Upper lobe of left lung (tissue), 6 donors: Measurements from ENCODE around the gene ABCC8. TPM values are rescaled to one million over a fixed set of nuclear protein-coding genes. Genes with fewer than 3 reads are reported as not detected.

Source experiments
- ATAC-seq, 2 donors: fragments of 200-7000 bp; cut with Tn5 transposase; one replicate each; pipeline ENCODE4 v1.9.1; 2022; ENCODE audit warnings: mild to moderate bottlenecking in 2 of 2, moderate library complexity in 2 of 2; ENCODE audit not compliant: low FRiP score in 2 of 2
- DNase-seq, 2 donors: peaks; one replicate each; pipeline ENCODE4 v3.0.0-alpha.2; 2019 to 2020
- H3K27ac ChIP-seq, 4 donors: fragments of 200-600 bp; sonication (generic); one replicate each; pipeline ENCODE4 v1.5.1; 2016 to 2019
- H3K27me3 ChIP-seq, 4 donors: fragments of 200-600 bp; sonication (generic); one replicate each; pipeline ENCODE4 v1.5.1; 2017 to 2019
- H3K36me3 ChIP-seq, 4 donors: fragments of 200-600 bp; sonication (generic); one replicate each; pipeline ENCODE4 v1.5.1; 2016 to 2019
- H3K4me1 ChIP-seq, 4 donors: fragments of 200-600 bp; sonication (generic); one replicate each; pipeline ENCODE4 v1.5.1; 2018 to 2019
- H3K4me3 ChIP-seq, 4 donors: fragments of 200-600 bp; sonication (generic); one replicate each; pipeline ENCODE4 v1.5.1; 2017 to 2019; ENCODE audit warnings: mild to moderate bottlenecking in 2 of 4, moderate library complexity in 1 of 4
- H3K9me3 ChIP-seq, 4 donors: fragments of 200-600 bp; sonication (generic); one replicate each; pipeline ENCODE4 v1.5.1; 2018 to 2019
- EP300 ChIP-seq, 4 donors: sonication (generic); formaldehyde crosslinking; IDR thresholded peaks; one replicate each; pipeline ENCODE4 v1.5.1; 2017; ENCODE audit warnings: antibody characterized with exemption in 4 of 4, control low read depth in 2 of 4
- POLR2A ChIP-seq, 4 donors: fragments of 450-650 bp; IDR thresholded peaks; one replicate each; pipeline ENCODE4 v1.5.1; 2016 to 2017; ENCODE audit warnings: antibody characterized with exemption in 4 of 4, mild to moderate bottlenecking in 2 of 4
- POLR2AphosphoS5 ChIP-seq, 2 donors: sonication (generic); formaldehyde crosslinking; IDR thresholded peaks; one replicate each; pipeline ENCODE4 v1.5.1; 2017; ENCODE audit warnings: antibody characterized with exemption in 2 of 2
- WGBS, 2 donors: methylation state at CpG; one replicate each; pipeline ENCODE4 v1.1.5; 2017 to 2018; 5-methylcytosine and 5-hydroxymethylcytosine counted together
- total RNA-seq, 6 donors: library from RNA; depleted of rRNA in 4 of 6; stranded (reverse); fragments of >200 nt in 4 of 6; gene quantifications; one replicate each; pipeline versions ENCODE4 v1.1.0 to v1.2.1, GENCODE V29; 2016 to 2021
- TF ChIP-seq, protein P1 (sequence below), 6 experiments: fragments of 450-650 bp in 4 of 6; fragments of 200-600 bp in 2 of 6; sonication (generic) in 2 of 6; IDR thresholded peaks; one replicate each; pipeline ENCODE4 v1.5.1; 2016 to 2019; ENCODE audit warnings: antibody characterized with exemption in 6 of 6
- donor health status: DM: no; HTN: no; CAD: no; lungs with moderate emphysema.
- donor health status: DM: no; HTN: yes; CAD: no; lungs with severe emphysema.

ABCC8 gene
- total RNA-seq, 6 donors from 2014 or later = 1.7 to 62.7 (median 12.5) TPM

DNA sequence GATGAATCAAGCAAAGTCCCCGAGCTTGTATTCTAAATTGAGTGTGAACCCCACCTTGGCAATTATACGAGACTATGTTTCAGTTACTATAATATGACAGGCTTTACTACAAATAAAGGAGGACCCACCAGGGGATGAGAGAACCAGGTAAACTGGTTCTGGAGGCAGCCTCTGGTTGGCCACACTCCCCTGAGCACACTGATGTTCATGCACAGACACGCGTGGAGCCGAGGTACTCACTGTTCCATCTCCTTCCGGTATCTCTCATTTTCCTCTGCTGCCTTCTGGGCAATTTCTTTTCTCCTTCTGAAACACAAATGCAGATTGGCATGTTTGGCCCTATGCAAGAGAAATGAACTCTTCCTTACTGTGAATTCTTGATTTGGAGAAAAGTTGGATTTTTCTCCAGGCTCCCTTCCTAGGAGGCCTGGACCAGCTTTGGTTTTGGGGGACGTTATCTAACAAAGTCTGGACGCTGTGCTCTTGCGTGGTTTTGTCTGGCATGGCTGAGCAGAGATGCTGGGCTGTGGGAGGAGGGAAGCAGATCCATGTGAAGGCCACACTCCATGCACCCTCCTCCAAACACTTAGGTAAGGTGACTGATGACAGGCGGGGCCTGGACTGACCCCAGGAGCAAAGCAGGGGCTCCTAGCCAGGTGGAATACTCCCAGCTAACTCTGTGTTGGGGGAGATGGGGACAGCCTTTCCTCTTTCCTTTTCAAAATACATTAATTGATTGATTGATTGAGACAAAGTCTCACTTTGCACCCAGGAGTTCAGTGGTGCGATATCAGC lies 44.7 kb upstream of the ABCC8 start:
- no peak overlapping the region for H3K4me3 ChIP-seq
- H3K27ac ChIP-seq = no peak overlapping the region
- H3K9me3 ChIP-seq = no peaks in the 10 kb centered on the region
- H3K36me3 ChIP-seq = no peaks in the 10 kb centered on the region
- TF ChIP-seq POLR2AphosphoS5 (IDR thresholded peaks at IDR 0.05) = no peak
- TF ChIP-seq, protein P1, sequence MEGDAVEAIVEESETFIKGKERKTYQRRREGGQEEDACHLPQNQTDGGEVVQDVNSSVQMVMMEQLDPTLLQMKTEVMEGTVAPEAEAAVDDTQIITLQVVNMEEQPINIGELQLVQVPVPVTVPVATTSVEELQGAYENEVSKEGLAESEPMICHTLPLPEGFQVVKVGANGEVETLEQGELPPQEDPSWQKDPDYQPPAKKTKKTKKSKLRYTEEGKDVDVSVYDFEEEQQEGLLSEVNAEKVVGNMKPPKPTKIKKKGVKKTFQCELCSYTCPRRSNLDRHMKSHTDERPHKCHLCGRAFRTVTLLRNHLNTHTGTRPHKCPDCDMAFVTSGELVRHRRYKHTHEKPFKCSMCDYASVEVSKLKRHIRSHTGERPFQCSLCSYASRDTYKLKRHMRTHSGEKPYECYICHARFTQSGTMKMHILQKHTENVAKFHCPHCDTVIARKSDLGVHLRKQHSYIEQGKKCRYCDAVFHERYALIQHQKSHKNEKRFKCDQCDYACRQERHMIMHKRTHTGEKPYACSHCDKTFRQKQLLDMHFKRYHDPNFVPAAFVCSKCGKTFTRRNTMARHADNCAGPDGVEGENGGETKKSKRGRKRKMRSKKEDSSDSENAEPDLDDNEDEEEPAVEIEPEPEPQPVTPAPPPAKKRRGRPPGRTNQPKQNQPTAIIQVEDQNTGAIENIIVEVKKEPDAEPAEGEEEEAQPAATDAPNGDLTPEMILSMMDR (IDR thresholded peaks at IDR 0.05) = no peak
- no peak for TF ChIP-seq POLR2A (IDR thresholded peaks at IDR 0.05)
- no peak for TF ChIP-seq EP300 (IDR thresholded peaks at IDR 0.05)
- ATAC-seq = no peak
- no peaks in the 10 kb centered on the region for H3K27me3 ChIP-seq
- 81 to 85% methylated on average over 10 to 11 of the region's 11 CpGs for WGBS, 2 donors
- DNase-seq = no peak
- no peaks in the 10 kb centered on the region for H3K4me1 ChIP-seq

GRCh38 chr11:17519061-17519885 lies 42.6 kb upstream of the ABCC8 start:
- TF ChIP-seq EP300 (IDR thresholded peaks at IDR 0.05) (no peak), POLR2AphosphoS5 (IDR thresholded peaks at IDR 0.05) (no peak), POLR2A (IDR thresholded peaks at IDR 0.05) (no peak)
- TF ChIP-seq, protein P1 (IDR thresholded peaks at IDR 0.05) = no peak
- Histone ChIP-seq H3K27me3 (no peaks in the 10 kb centered on the region), H3K4me3 (no peak overlapping the region), H3K4me1 (no peaks in the 10 kb centered on the region), H3K9me3 (no peaks in the 10 kb centered on the region), H3K27ac (no peak overlapping the region), H3K36me3 (no peaks in the 10 kb centered on the region)
- ATAC-seq (no peak), DNase-seq (no peak)
- 74 to 78% methylated on average over 7 of the region's 7 CpGs for WGBS, 2 donors

DNA sequence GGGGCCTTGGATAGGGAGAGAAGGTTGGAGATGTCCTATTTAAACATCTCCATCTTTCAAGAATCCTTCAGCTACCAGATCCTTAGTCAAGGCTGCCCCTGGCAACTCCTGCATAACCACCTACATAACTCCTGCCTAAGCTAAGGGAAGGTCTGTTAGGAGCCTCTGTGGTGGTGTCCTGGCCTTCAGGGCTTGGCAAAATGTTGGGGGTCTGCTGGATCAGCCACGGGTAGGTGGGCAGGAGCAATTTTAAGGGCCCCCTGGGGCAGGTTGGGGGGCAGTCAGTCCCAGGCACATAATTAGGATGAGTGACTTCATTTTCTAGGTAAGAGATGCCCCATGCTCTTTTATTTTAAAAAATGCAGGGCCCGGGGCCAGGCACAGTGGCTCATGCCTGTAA lies 41.7 kb upstream of the ABCC8 start:
- Histone ChIP-seq H3K4me1 (no peaks in the 10 kb centered on the region), H3K4me3 (no peak overlapping the region), H3K27ac (no peak overlapping the region), H3K27me3 (no peaks in the 10 kb centered on the region), H3K36me3 (no peaks in the 10 kb centered on the region), H3K9me3 (no peaks in the 10 kb centered on the region)
- DNase-seq = no peak
- no peak for ATAC-seq
- WGBS, 2 donors = 76 to 90% methylated on average over 2 of the region's 2 CpGs
- no peak for TF ChIP-seq POLR2A (IDR thresholded peaks at IDR 0.05)
- TF ChIP-seq, protein P1 (IDR thresholded peaks at IDR 0.05) = no peak
- no peak for TF ChIP-seq POLR2AphosphoS5 (IDR thresholded peaks at IDR 0.05)
- TF ChIP-seq EP300 (IDR thresholded peaks at IDR 0.05) = no peak

- H3K27ac ChIP-seq = no peak overlapping the region
- no peaks in the 10 kb centered on the region for H3K4me1 ChIP-seq
- H3K36me3 ChIP-seq = no peaks in the 10 kb centered on the region
- no peak overlapping the region for H3K4me3 ChIP-seq
- no peaks in the 10 kb centered on the region for H3K27me3 ChIP-seq
- H3K9me3 ChIP-seq = no peaks in the 10 kb centered on the region
- no peak for DNase-seq
- TF ChIP-seq EP300 (IDR thresholded peaks at IDR 0.05) = no peak
- TF ChIP-seq POLR2AphosphoS5 (IDR thresholded peaks at IDR 0.05) = no peak
- no peak for TF ChIP-seq POLR2A (IDR thresholded peaks at IDR 0.05)
- TF ChIP-seq, protein P1 (IDR thresholded peaks at IDR 0.05) = no peak
- 88 to 91% methylated on average over 10 of the region's 10 CpGs for WGBS, 2 donors
- ATAC-seq = peak in 1 of 2 donors; percentile 2
Observed at GRCh38 chr11:17517186-17517585, 40.5 kb upstream of the ABCC8 start.
